Measurements from ENCODE around the gene ARID3B.

Gene ARID3B

DNA sequence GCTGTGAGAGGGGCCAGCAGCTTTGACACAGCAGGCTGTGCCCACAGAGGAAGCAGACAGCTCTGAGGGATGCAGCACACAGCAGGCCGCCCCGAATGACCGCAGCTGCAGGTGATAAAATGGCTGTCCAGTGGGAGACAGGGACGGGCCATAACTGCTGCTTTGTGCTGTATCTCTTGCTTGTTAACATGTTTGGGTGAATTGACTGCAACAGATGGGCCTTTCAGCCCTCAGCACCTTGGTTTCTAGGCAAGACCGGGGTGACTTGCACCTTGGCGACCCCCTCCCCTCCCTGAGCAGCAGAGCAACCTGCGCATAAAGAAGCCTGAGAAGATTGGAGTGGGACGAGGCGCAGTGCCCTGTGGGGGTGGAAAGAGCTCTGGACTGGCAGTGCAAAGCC, 38.0 kb downstream of the ARID3B start:
- DNase-seq (no peak), ATAC-seq (ENCODE audit: insufficient read depth, low read depth) (no peak)
- Histone ChIP-seq H3K4me2 (ENCODE audit: insufficient read depth, low read length) (no peak overlapping the region), H3K36me3 (ENCODE audit: insufficient read depth, low read length) (peaks cover 10% of the 10 kb centered on the region; the same call in 1 of the 2 replicates), H3K9me3 (ENCODE audit: insufficient read depth, low read length, severe bottlenecking) (no peaks in the 10 kb centered on the region), H3K27me3 (ENCODE audit: insufficient read depth, low read length, poor library complexity) (no peaks in the 10 kb centered on the region), H3K27ac (ENCODE audit: low read length) (no peak overlapping the region), H2AFZ (ENCODE audit: low read depth, low read length) (no peak overlapping the region), H3K4me1 (ENCODE audit: insufficient read depth, low read length) (no peaks in the 10 kb centered on the region), H3K4me3 (ENCODE audit: low read depth in 1 of 2, low read length in 2 of 2) (no peak overlapping the region), H3K79me2 (ENCODE audit: insufficient read depth, low read length) (no peaks in the 10 kb centered on the region), H4K20me1 (ENCODE audit: insufficient read depth, low read length) (no peaks in the 10 kb centered on the region; the same call in 1 of the 2 replicates), H3K9ac (ENCODE audit: low read depth, low read length) (no peak overlapping the region)
- TF ChIP-seq EZH2 (IDR thresholded peaks at IDR 0.05; ENCODE audit: borderline replicate concordance, low read depth, low read length, severe bottlenecking) = no peak
- TF ChIP-seq, protein P1, sequence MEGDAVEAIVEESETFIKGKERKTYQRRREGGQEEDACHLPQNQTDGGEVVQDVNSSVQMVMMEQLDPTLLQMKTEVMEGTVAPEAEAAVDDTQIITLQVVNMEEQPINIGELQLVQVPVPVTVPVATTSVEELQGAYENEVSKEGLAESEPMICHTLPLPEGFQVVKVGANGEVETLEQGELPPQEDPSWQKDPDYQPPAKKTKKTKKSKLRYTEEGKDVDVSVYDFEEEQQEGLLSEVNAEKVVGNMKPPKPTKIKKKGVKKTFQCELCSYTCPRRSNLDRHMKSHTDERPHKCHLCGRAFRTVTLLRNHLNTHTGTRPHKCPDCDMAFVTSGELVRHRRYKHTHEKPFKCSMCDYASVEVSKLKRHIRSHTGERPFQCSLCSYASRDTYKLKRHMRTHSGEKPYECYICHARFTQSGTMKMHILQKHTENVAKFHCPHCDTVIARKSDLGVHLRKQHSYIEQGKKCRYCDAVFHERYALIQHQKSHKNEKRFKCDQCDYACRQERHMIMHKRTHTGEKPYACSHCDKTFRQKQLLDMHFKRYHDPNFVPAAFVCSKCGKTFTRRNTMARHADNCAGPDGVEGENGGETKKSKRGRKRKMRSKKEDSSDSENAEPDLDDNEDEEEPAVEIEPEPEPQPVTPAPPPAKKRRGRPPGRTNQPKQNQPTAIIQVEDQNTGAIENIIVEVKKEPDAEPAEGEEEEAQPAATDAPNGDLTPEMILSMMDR (IDR thresholded peaks at IDR 0.05; ENCODE audit: borderline replicate concordance, extremely low read depth, low read length, poor library complexity, severe bottlenecking) = no peak

DNA sequence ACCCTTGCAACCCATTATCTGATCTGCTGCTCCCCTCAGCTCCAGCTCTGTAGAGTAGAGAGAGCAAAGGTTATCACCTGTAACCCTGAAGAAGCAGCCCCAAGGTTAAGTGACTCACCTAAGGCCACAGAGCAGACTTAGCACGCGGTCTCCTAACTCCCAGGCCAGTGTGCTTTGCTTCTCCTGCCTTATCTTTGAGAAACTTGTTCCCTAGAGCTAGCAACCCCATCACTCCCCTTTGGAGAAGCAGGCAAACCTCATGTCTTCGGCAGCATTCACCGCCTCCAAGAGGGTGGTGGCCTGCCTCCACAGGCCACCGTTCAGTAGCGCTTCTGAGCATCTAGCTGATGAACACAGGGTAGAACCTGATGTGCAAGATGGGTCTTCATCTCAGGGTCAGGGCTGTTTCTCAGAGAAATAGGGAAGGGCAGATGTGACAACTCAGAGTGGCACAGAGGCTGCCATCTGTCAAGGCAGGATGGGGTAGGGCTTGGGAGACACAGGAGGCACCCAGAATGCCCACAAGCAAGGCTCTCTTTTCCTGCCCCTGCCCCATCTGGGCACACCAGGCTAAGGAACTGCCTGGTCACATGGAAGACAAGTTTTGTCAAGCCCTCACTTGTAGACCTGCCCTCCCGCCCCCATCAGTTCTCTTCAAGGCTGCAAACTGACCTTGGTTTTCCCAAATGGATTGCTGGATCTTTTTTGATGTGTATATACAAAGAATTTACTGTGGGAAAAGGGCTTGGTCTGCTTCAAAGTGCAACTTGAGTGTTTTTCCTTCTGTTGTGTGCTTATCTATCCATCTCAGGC, 39.7 kb downstream of the ARID3B start:
- Histone ChIP-seq H4K20me1 (ENCODE audit: insufficient read depth, low read length) (no peaks in the 10 kb centered on the region; the same call in 1 of the 2 replicates), H3K36me3 (ENCODE audit: insufficient read depth, low read length) (peaks cover 1% of the 10 kb centered on the region; the same call in 1 of the 2 replicates), H3K79me2 (ENCODE audit: insufficient read depth, low read length) (no peaks in the 10 kb centered on the region), H3K27ac (ENCODE audit: low read length) (no peak overlapping the region), H3K4me1 (ENCODE audit: insufficient read depth, low read length) (no peaks in the 10 kb centered on the region), H3K9me3 (ENCODE audit: insufficient read depth, low read length, severe bottlenecking) (no peaks in the 10 kb centered on the region), H3K4me2 (ENCODE audit: insufficient read depth, low read length) (no peak overlapping the region), H2AFZ (ENCODE audit: low read depth, low read length) (no peak overlapping the region), H3K9ac (ENCODE audit: low read depth, low read length) (no peak overlapping the region), H3K4me3 (ENCODE audit: low read depth in 1 of 2, low read length in 2 of 2) (no peak overlapping the region), H3K27me3 (ENCODE audit: insufficient read depth, low read length, poor library complexity) (no peaks in the 10 kb centered on the region)
- DNase-seq (no peak), ATAC-seq (ENCODE audit: insufficient read depth, low read depth) (no peak)
- no peak for TF ChIP-seq EZH2 (IDR thresholded peaks at IDR 0.05; ENCODE audit: borderline replicate concordance, low read depth, low read length, severe bottlenecking)
- TF ChIP-seq, protein P1 (IDR thresholded peaks at IDR 0.05; ENCODE audit: borderline replicate concordance, extremely low read depth, low read length, poor library complexity, severe bottlenecking) = no peak

DNA sequence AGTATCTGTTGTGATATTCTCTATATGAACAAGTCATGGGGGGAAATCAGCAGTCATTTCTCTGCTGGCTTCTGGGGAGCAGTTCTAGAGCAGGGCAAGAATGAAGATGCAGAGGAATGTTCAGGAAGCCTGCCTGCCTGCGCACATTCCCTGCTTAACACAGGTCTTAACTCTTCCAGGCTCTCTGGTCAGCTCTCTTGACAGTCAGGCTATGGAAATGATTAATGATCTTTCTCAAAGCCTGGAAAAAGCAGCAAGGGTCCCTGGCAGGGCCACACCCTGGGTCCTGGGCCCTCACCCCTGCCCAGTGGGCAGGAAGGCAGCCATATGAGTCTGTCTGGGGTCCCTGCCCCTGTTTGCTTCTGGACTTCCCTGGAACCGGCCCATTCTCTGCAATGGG, 43.2 kb downstream of the ARID3B start:
- no peaks in the 10 kb centered on the region for H3K27me3 ChIP-seq (ENCODE audit: insufficient read depth, low read length, poor library complexity)
- no peak overlapping the region for H3K27ac ChIP-seq (ENCODE audit: low read length)
- ATAC-seq (ENCODE audit: insufficient read depth, low read depth) = no peak
- no peak overlapping the region for H3K9ac ChIP-seq (ENCODE audit: low read depth, low read length)
- TF ChIP-seq, protein P1 (IDR thresholded peaks at IDR 0.05; ENCODE audit: borderline replicate concordance, extremely low read depth, low read length, poor library complexity, severe bottlenecking) = no peak
- TF ChIP-seq EZH2 (IDR thresholded peaks at IDR 0.05; ENCODE audit: borderline replicate concordance, low read depth, low read length, severe bottlenecking) = no peak
- no peaks in the 10 kb centered on the region for H3K9me3 ChIP-seq (ENCODE audit: insufficient read depth, low read length, severe bottlenecking)
- H3K4me2 ChIP-seq (ENCODE audit: insufficient read depth, low read length) = no peak overlapping the region
- H3K4me1 ChIP-seq (ENCODE audit: insufficient read depth, low read length) = no peaks in the 10 kb centered on the region
- no peaks in the 10 kb centered on the region for H3K79me2 ChIP-seq (ENCODE audit: insufficient read depth, low read length)
- H3K4me3 ChIP-seq (ENCODE audit: low read depth in 1 of 2, low read length in 2 of 2) = no peak overlapping the region
- H2AFZ ChIP-seq (ENCODE audit: low read depth, low read length) = no peak overlapping the region
- H4K20me1 ChIP-seq (ENCODE audit: insufficient read depth, low read length) = no peaks in the 10 kb centered on the region; the same call in 1 of the 2 replicates
- no peak for DNase-seq
- peaks cover 5% of the 10 kb centered on the region; the same call in 1 of the 2 replicates for H3K36me3 ChIP-seq (ENCODE audit: insufficient read depth, low read length)

All from DND-41 (cell line).